ENCODE results near the gene TGM3.

The TGM3 gene

GRCh38 chr20:2305946-2306345 lies 10.1 kb downstream of the TGM3 start:
- ChIA-PET POLR2A (no interaction called here), CTCF (no interaction called here)
- TF ChIP-seq FOXM1 (IDR thresholded peaks at IDR 0.05; ENCODE audit: borderline replicate concordance) (no peak), CTBP1 (IDR thresholded peaks at IDR 0.05; ENCODE audit: borderline replicate concordance) (no peak), ZNF384 (IDR thresholded peaks at IDR 0.05) (no peak)
- DNase-seq (ENCODE audit: extremely low spot score): no peak

DNA sequence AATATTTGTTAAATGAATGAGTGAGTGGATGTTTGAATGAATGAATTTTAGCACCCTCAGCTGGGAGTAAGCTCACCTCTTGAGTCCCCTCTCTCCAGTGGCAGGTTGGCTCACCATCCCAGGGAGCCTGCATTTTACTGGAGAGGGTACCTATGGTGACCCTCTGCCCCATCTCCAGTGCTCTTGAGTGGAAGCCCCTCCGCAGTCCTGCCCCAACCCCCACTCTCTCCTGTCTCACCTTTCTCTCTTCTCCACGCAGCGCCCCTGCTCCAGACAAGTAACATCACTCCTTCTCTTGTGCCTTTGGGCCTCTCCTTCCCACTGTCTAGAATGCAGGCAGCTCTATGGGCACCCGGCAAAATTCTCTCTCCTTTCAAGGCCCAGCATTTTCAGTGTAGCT lies 11.3 kb downstream of the TGM3 start:
- TF ChIP-seq L3MBTL2 (conservative IDR thresholded peaks at IDR 0.05) (no peak), LEF1 (IDR thresholded peaks at IDR 0.05; ENCODE audit: borderline replicate concordance) (no peak), TARDBP (IDR thresholded peaks at IDR 0.05) (no peak), ELF4 (IDR thresholded peaks at IDR 0.05) (no peak), ARNT (IDR thresholded peaks at IDR 0.05) (no peak), NFRKB (IDR thresholded peaks at IDR 0.05) (no peak), ZNF384 (IDR thresholded peaks at IDR 0.05) (no peak)
- TF ChIP-seq, protein P1, sequence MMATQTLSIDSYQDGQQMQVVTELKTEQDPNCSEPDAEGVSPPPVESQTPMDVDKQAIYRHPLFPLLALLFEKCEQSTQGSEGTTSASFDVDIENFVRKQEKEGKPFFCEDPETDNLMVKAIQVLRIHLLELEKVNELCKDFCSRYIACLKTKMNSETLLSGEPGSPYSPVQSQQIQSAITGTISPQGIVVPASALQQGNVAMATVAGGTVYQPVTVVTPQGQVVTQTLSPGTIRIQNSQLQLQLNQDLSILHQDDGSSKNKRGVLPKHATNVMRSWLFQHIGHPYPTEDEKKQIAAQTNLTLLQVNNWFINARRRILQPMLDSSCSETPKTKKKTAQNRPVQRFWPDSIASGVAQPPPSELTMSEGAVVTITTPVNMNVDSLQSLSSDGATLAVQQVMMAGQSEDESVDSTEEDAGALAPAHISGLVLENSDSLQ (IDR thresholded peaks at IDR 0.05): no peak
- ChIA-PET CTCF (no interaction called here), POLR2A (no interaction called here)
- no peak for DNase-seq (ENCODE audit: extremely low spot score)

DNA sequence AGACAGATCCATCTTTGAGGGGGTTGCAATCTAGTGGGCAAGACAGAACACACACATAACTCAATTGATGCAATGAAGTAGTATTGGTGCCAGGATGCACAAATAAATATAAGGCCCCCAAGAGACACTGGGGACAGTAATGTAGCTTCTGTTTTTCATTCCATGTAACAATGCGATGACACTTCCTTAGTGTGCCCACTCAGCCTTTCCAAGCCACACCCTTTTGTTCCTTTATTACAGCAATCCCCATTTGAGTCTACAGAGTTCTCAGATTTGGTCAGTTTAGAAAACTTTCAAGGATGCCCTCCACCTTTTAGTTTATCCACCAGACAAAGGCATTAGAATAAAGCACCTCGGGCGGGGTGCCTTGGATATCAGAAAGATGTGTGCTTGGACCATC lies 15.5 kb downstream of the TGM3 start:
- DNase-seq (ENCODE audit: extremely low spot score): no peak
- ChIA-PET CTCF (no interaction called here), POLR2A (no interaction called here)
- no peak for TF ChIP-seq SP1 (IDR thresholded peaks at IDR 0.05)
- TF ChIP-seq FOXA1 (IDR thresholded peaks at IDR 0.05): no peak
- no peak for TF ChIP-seq CTBP1 (IDR thresholded peaks at IDR 0.05; ENCODE audit: borderline replicate concordance)
- TF ChIP-seq, protein P1 (IDR thresholded peaks at IDR 0.05): no peak
- TF ChIP-seq FOXM1 (IDR thresholded peaks at IDR 0.05; ENCODE audit: borderline replicate concordance): no peak
- no peak for TF ChIP-seq ZNF384 (IDR thresholded peaks at IDR 0.05)
- TF ChIP-seq ELF4 (IDR thresholded peaks at IDR 0.05): no peak
- TF ChIP-seq HDGF (IDR thresholded peaks at IDR 0.05; ENCODE audit: borderline replicate concordance): no peak
- no peak for TF ChIP-seq BHLHE40 (IDR thresholded peaks at IDR 0.05; ENCODE audit: borderline replicate concordance)
- TF ChIP-seq NFRKB (IDR thresholded peaks at IDR 0.05): no peak
- no peak for TF ChIP-seq SUZ12 (IDR thresholded peaks at IDR 0.05)
- no peak for TF ChIP-seq LEF1 (IDR thresholded peaks at IDR 0.05; ENCODE audit: borderline replicate concordance)

- no peak for TF ChIP-seq FOXM1 (IDR thresholded peaks at IDR 0.05; ENCODE audit: borderline replicate concordance)
- TF ChIP-seq SUZ12 (IDR thresholded peaks at IDR 0.05): no peak
- TF ChIP-seq FOXA1 (IDR thresholded peaks at IDR 0.05): no peak
- TF ChIP-seq LEF1 (IDR thresholded peaks at IDR 0.05; ENCODE audit: borderline replicate concordance): no peak
- no peak for TF ChIP-seq ZNF384 (IDR thresholded peaks at IDR 0.05)
- no peak for TF ChIP-seq FOXK2 (IDR thresholded peaks at IDR 0.05)
- TF ChIP-seq TARDBP (IDR thresholded peaks at IDR 0.05): no peak
- TF ChIP-seq ELF4 (IDR thresholded peaks at IDR 0.05): no peak
- no peak for TF ChIP-seq SP1 (IDR thresholded peaks at IDR 0.05)
- TF ChIP-seq CTBP1 (IDR thresholded peaks at IDR 0.05; ENCODE audit: borderline replicate concordance): no peak
- TF ChIP-seq HDGF (IDR thresholded peaks at IDR 0.05; ENCODE audit: borderline replicate concordance): no peak
- DNase-seq (ENCODE audit: extremely low spot score): no peak
- ChIA-PET CTCF (no interaction called here), POLR2A (no interaction called here)
These were observed 17.1 kb downstream of the TGM3 start for GRCh38 chr20:2312876-2313275.

DNA sequence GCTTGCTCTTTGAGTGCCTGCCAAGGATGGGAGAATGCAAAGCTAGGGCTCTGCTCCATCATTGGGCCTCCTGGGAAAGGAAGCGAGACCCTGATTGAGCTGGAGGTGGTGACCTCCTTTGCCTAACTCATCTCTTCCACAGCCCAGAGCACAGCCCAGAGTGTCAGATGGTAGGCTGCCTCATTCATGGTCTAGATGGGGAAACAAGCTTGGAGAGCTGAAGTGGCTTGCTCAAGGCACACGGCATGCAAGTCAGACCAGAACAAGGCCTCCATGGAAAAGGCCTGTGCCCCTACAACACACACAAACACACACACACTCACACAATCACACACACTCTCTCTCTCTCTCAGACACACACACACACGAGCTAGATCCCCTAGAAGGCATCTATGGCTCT lies 17.5 kb downstream of the TGM3 start:
- ChIA-PET POLR2A (no interaction called here), CTCF (no interaction called here)
- DNase-seq (ENCODE audit: extremely low spot score): no peak
- TF ChIP-seq SUZ12 (IDR thresholded peaks at IDR 0.05): no peak
- TF ChIP-seq FOXK2 (IDR thresholded peaks at IDR 0.05): no peak
- no peak for TF ChIP-seq HDGF (IDR thresholded peaks at IDR 0.05; ENCODE audit: borderline replicate concordance)
- TF ChIP-seq FOXM1 (IDR thresholded peaks at IDR 0.05; ENCODE audit: borderline replicate concordance): no peak
- no peak for TF ChIP-seq ELF4 (IDR thresholded peaks at IDR 0.05)
- TF ChIP-seq TARDBP (IDR thresholded peaks at IDR 0.05): no peak
- no peak for TF ChIP-seq ZNF384 (IDR thresholded peaks at IDR 0.05)
- no peak for TF ChIP-seq LEF1 (IDR thresholded peaks at IDR 0.05; ENCODE audit: borderline replicate concordance)
- no peak for TF ChIP-seq SP1 (IDR thresholded peaks at IDR 0.05)
- no peak for TF ChIP-seq L3MBTL2 (conservative IDR thresholded peaks at IDR 0.05)
- no peak for TF ChIP-seq ARNT (IDR thresholded peaks at IDR 0.05)
- TF ChIP-seq, protein P1 (IDR thresholded peaks at IDR 0.05): no peak
- TF ChIP-seq NFRKB (IDR thresholded peaks at IDR 0.05): no peak
- TF ChIP-seq CTBP1 (IDR thresholded peaks at IDR 0.05; ENCODE audit: borderline replicate concordance): no peak
- TF ChIP-seq BHLHE40 (IDR thresholded peaks at IDR 0.05; ENCODE audit: borderline replicate concordance): no peak
- TF ChIP-seq FOXA1 (IDR thresholded peaks at IDR 0.05): no peak

GRCh38 chr20:2314759-2315439 lies 19.1 kb downstream of the TGM3 start:
- CTCF ChIA-PET: no interaction called here
- TF ChIP-seq, protein P1 (IDR thresholded peaks at IDR 0.05): no peak
- TF ChIP-seq NFRKB (IDR thresholded peaks at IDR 0.05) (no peak), FOXA1 (IDR thresholded peaks at IDR 0.05) (no peak), FOXM1 (IDR thresholded peaks at IDR 0.05; ENCODE audit: borderline replicate concordance) (no peak), ELF4 (IDR thresholded peaks at IDR 0.05) (no peak), BHLHE40 (IDR thresholded peaks at IDR 0.05; ENCODE audit: borderline replicate concordance) (no peak), ZNF384 (IDR thresholded peaks at IDR 0.05) (no peak), SP1 (IDR thresholded peaks at IDR 0.05) (no peak), FOXK2 (IDR thresholded peaks at IDR 0.05) (no peak), SUZ12 (IDR thresholded peaks at IDR 0.05) (no peak), TARDBP (IDR thresholded peaks at IDR 0.05) (no peak), HDGF (IDR thresholded peaks at IDR 0.05; ENCODE audit: borderline replicate concordance) (no peak), ARNT (IDR thresholded peaks at IDR 0.05) (no peak), LEF1 (IDR thresholded peaks at IDR 0.05; ENCODE audit: borderline replicate concordance) (no peak), CTBP1 (IDR thresholded peaks at IDR 0.05; ENCODE audit: borderline replicate concordance) (no peak), L3MBTL2 (conservative IDR thresholded peaks at IDR 0.05) (no peak)
- POLR2A ChIA-PET: no interaction called here
- DNase-seq (ENCODE audit: extremely low spot score): no peak
